Smooth muscle cell (in vitro differentiated cells): ENCODE results near the gene MEGF10. TPM values are rescaled to one million over a fixed set of nuclear protein-coding genes. Genes with fewer than 3 reads are reported as not detected.

Source experiments
- DNase-seq: peaks from one replicate; lab custom pipeline; 2025; ENCODE audit not compliant: unreplicated experiment; lab: John Stamatoyannopoulos, UW
- H2AFZ ChIP-seq: fragments of 200-600 bp; sonication (generic); 2 replicates; pipeline ENCODE4 v1.6.0; 2016; ENCODE audit warnings: antibody characterized with exemption, low read depth, mild to moderate bottlenecking
- H3F3A ChIP-seq: fragments of 200-600 bp; sonication (generic); 2 replicates; pipeline ENCODE4 v1.6.0; 2017; ENCODE audit warnings: antibody characterized with exemption, low read depth
- H3K27ac ChIP-seq: fragments of 200-600 bp; sonication (generic); 2 replicates; pipeline ENCODE4 v1.5.1; 2016; ENCODE audit warnings: low read depth, mild to moderate bottlenecking
- H3K27me3 ChIP-seq: fragments of 200-600 bp; sonication (generic); 2 replicates; pipeline ENCODE4 v1.6.1; 2016; ENCODE audit warnings: low read depth, mild to moderate bottlenecking
- H3K36me3 ChIP-seq: fragments of 200-600 bp; sonication (generic); 2 replicates; pipeline ENCODE4 v1.5.1; 2016; ENCODE audit warnings: low read depth
- H3K4me1 ChIP-seq: fragments of 200-600 bp; sonication (generic); 2 replicates; pipeline ENCODE4 v1.5.1; 2016; ENCODE audit warnings: low read depth
- H3K4me2 ChIP-seq: fragments of 200-600 bp; sonication (generic); 2 replicates; pipeline ENCODE4 v1.6.0; 2016; ENCODE audit warnings: mild to moderate bottlenecking
- H3K4me3 ChIP-seq: fragments of 200-600 bp; sonication (generic); 2 replicates; pipeline ENCODE4 v1.5.1; 2016; ENCODE audit warnings: mild to moderate bottlenecking
- H3K79me2 ChIP-seq: fragments of 200-600 bp; sonication (generic); 2 replicates; pipeline ENCODE4 v1.6.0; 2016; ENCODE audit warnings: low read depth, mild to moderate bottlenecking
- H3K9ac ChIP-seq: fragments of 200-600 bp; sonication (generic); 2 replicates; pipeline ENCODE4 v1.6.0; 2016; ENCODE audit warnings: low read depth
- H3K9me3 ChIP-seq: fragments of 200-600 bp; sonication (generic); replicated peaks from 2 replicates; pipeline ENCODE4 v1.5.1; 2016; ENCODE audit warnings: low read depth
- H4K20me1 ChIP-seq: fragments of 200-600 bp; sonication (generic); 2 replicates; pipeline ENCODE4 v1.6.0; 2016; ENCODE audit warnings: low read depth
- WGBS: methylation state at CpG from one replicate; pipeline ENCODE4 v1.1.7; 2016; ENCODE audit warnings: low lambda C conversion rate; 5-methylcytosine and 5-hydroxymethylcytosine counted together
- polyA plus RNA-seq: library from polyadenylated mRNA; unstranded; fragments of >200 nt; fragmentation: Nextera tagmentation; extraction: Ambion mirVana; gene quantifications from 2 replicates; pipeline ENCODE4 v1.2.1, GENCODE V29; 2016
- total RNA-seq: library from RNA; depleted of rRNA; stranded (reverse); fragments of >200 nt; gene quantifications from 2 replicates; pipeline ENCODE4 v1.2.3, GENCODE V29; 2014
- TF ChIP-seq, protein P1 (sequence below): fragments of 200-600 bp; sonication (generic); IDR thresholded peaks from 2 replicates; pipeline ENCODE4 v1.5.1; 2017; ENCODE audit warnings: borderline replicate concordance, mild to moderate bottlenecking, antibody characterized with exemption; ENCODE audit not compliant: insufficient read depth, poor library complexity, severe bottlenecking

The MEGF10 gene
- total and polyA plus RNA-seq, 2 experiments from 2014 or later, result 0.83 to 3.6 TPM

DNA sequence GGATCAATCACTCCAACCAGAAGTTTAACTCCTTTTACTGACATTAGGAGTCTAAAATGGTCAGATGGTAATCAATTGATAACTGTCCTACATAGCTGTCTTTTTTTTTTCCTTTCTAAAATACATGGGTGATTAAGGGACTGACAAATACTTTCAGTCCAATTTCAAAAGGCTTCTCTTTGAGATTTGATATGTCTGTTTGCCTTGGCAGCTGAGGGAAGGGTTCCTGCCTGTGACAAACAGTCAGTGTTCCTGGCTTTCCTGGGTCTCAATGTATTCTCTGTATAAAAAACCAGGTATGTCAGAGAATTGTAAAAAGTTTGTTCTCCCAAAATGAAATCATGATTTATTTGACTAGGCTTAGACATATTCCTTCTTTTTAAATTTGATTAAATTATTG lies 84.5 kb downstream of the MEGF10 start:
- no peaks in the 10 kb centered on the region for H3K36me3 ChIP-seq

GRCh38 chr5:127375544-127376091 lies 85.0 kb downstream of the MEGF10 start:
- TF ChIP-seq, protein P1, sequence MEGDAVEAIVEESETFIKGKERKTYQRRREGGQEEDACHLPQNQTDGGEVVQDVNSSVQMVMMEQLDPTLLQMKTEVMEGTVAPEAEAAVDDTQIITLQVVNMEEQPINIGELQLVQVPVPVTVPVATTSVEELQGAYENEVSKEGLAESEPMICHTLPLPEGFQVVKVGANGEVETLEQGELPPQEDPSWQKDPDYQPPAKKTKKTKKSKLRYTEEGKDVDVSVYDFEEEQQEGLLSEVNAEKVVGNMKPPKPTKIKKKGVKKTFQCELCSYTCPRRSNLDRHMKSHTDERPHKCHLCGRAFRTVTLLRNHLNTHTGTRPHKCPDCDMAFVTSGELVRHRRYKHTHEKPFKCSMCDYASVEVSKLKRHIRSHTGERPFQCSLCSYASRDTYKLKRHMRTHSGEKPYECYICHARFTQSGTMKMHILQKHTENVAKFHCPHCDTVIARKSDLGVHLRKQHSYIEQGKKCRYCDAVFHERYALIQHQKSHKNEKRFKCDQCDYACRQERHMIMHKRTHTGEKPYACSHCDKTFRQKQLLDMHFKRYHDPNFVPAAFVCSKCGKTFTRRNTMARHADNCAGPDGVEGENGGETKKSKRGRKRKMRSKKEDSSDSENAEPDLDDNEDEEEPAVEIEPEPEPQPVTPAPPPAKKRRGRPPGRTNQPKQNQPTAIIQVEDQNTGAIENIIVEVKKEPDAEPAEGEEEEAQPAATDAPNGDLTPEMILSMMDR, result no peak
- no peak overlapping the region for H3K9ac ChIP-seq
- H3K27me3 ChIP-seq, result no peaks in the 10 kb centered on the region
- H3K9me3 ChIP-seq, result no peaks in the 10 kb centered on the region
- no peaks in the 10 kb centered on the region for H3K79me2 ChIP-seq
- no peak for DNase-seq
- H3K36me3 ChIP-seq, result no peaks in the 10 kb centered on the region
- no peaks in the 10 kb centered on the region for H3F3A ChIP-seq
- no peak overlapping the region for H3K4me2 ChIP-seq
- 100% methylated on average over 1 of the region's 1 CpG for WGBS
- H4K20me1 ChIP-seq, result no peaks in the 10 kb centered on the region
- H3K27ac ChIP-seq, result no peak overlapping the region
- H3K4me1 ChIP-seq, result peaks cover 4% of the 10 kb centered on the region
- H3K4me3 ChIP-seq, result no peak overlapping the region
- no peak overlapping the region for H2AFZ ChIP-seq

More for the DNA sequence above, 84.5 kb downstream of the MEGF10 start:
- no peaks in the 10 kb centered on the region for H3K9me3 ChIP-seq
- no peak for DNase-seq
- H3K27me3 ChIP-seq, result no peaks in the 10 kb centered on the region
- no peaks in the 10 kb centered on the region for H3F3A ChIP-seq
- TF ChIP-seq, protein P1, result no peak
- no peak overlapping the region for H2AFZ ChIP-seq
- H3K4me3 ChIP-seq, result no peak overlapping the region
- no peaks in the 10 kb centered on the region for H4K20me1 ChIP-seq
- no peaks in the 10 kb centered on the region for H3K79me2 ChIP-seq
- no peak overlapping the region for H3K27ac ChIP-seq
- H3K4me2 ChIP-seq, result no peak overlapping the region
- no peak overlapping the region for H3K9ac ChIP-seq
- peaks cover 4% of the 10 kb centered on the region for H3K4me1 ChIP-seq

- Histone ChIP-seq H2AFZ (no peak overlapping the region), H3K9me3 (no peaks in the 10 kb centered on the region), H3K9ac (no peak overlapping the region), H4K20me1 (no peaks in the 10 kb centered on the region), H3K4me3 (no peak overlapping the region), H3K4me2 (no peak overlapping the region), H3K36me3 (no peaks in the 10 kb centered on the region), H3K27ac (no peak overlapping the region), H3K4me1 (no peaks in the 10 kb centered on the region), H3K27me3 (no peaks in the 10 kb centered on the region), H3F3A (no peaks in the 10 kb centered on the region), H3K79me2 (no peaks in the 10 kb centered on the region)
- no peak for DNase-seq
- TF ChIP-seq, protein P1, result no peak
- 96% methylated on average over 8 of the region's 8 CpGs for WGBS
Measured at GRCh38 chr5:127377651-127378050, 87.1 kb downstream of the MEGF10 start.

GRCh38 chr5:127385936-127386335 lies 95.3 kb downstream of the MEGF10 start:
- DNase-seq, result no peak
- H3K27ac ChIP-seq, result no peak overlapping the region
- no peaks in the 10 kb centered on the region for H3K79me2 ChIP-seq
- no peaks in the 10 kb centered on the region for H3K9me3 ChIP-seq
- no peak overlapping the region for H2AFZ ChIP-seq
- H3F3A ChIP-seq, result no peaks in the 10 kb centered on the region
- no peak overlapping the region for H3K9ac ChIP-seq
- no peak overlapping the region for H3K4me3 ChIP-seq
- H4K20me1 ChIP-seq, result no peaks in the 10 kb centered on the region
- H3K4me2 ChIP-seq, result no peak overlapping the region
- no peaks in the 10 kb centered on the region for H3K27me3 ChIP-seq
- WGBS, result 96% methylated on average over 1 of the region's 1 CpG
- H3K4me1 ChIP-seq, result peaks cover 6% of the 10 kb centered on the region
- no peaks in the 10 kb centered on the region for H3K36me3 ChIP-seq
- TF ChIP-seq, protein P1, result no peak
